HPDE6-E6E7 (cell line): Measurements from ENCODE around the gene CRYBG1.

Source experiments
- DNase-seq: peaks from one replicate; pipeline ENCODE4 v3.0.0; 2011; ENCODE audit warnings: missing footprints; ENCODE audit errors: extremely low spot score

CRYBG1 gene

GRCh38 chr6:106600329-106600728 is 239.8 kb downstream of the CRYBG1 start:
- DNase-seq = no peak

- peak; percentile 39 for DNase-seq
Measured at GRCh38 chr6:106608080-106608668, 247.7 kb downstream of the CRYBG1 start.

GRCh38 chr6:106609699-106610098 is 249.2 kb downstream of the CRYBG1 start:
- no peak for DNase-seq

- DNase-seq = no peak
Measured at GRCh38 chr6:106611030-106611429, 250.5 kb downstream of the CRYBG1 start.

- DNase-seq = no peak
Measured at GRCh38 chr6:106612671-106613416, 252.3 kb downstream of the CRYBG1 start.

- DNase-seq = no peak
Measured at GRCh38 chr6:106613590-106613989, 253.1 kb downstream of the CRYBG1 start.

- DNase-seq = no peak
Measured at GRCh38 chr6:106614166-106614565, 253.6 kb downstream of the CRYBG1 start.

GRCh38 chr6:106614592-106615257 is 254.2 kb downstream of the CRYBG1 start:
- DNase-seq = no peak

- no peak for DNase-seq
Measured at GRCh38 chr6:106617302-106617701, 256.8 kb downstream of the CRYBG1 start.

GRCh38 chr6:106617857-106618256 is 257.3 kb downstream of the CRYBG1 start:
- DNase-seq = no peak

GRCh38 chr6:106618324-106618723 is 257.8 kb downstream of the CRYBG1 start:
- no peak for DNase-seq

GRCh38 chr6:106619223-106619622 is 258.7 kb downstream of the CRYBG1 start:
- no peak for DNase-seq

- no peak for DNase-seq
Measured at GRCh38 chr6:106620931-106621672, 260.6 kb downstream of the CRYBG1 start.
